Thoracic aorta (tissue), 2 donors: Measurements from ENCODE around the gene PHKA1. TPM values are rescaled to one million over a fixed set of nuclear protein-coding genes. Genes with fewer than 3 reads are reported as not detected.
"Not testable (repeated sequence)": the region's sequence is repeated elsewhere in the genome, so short reads cannot be mapped to it uniquely, and the experiment has no call there.

ENCODE experiments used
- ATAC-seq: fragments of 150-250 bp; one replicate; pipeline ENCODE4 v1.8.0; 2017; ENCODE audit warnings: low read depth; ENCODE audit not compliant: insufficient number of reproducible peaks, low FRiP score
- DNase-seq: peaks from one replicate; pipeline ENCODE4 v3.0.0-alpha.2; 2020; ENCODE audit warnings: low spot score
- H3K27ac ChIP-seq, 2 donors: fragments of 200-600 bp; sonication (generic); 1 replicate in 1 of 2; 2 replicates in 1 of 2; pipeline ENCODE4 v1.5.1; 2016; ENCODE audit warnings: mild to moderate bottlenecking in 2 of 2, moderate library complexity in 2 of 2
- H3K27me3 ChIP-seq: fragments of 200-600 bp; sonication (generic); replicated peaks from 2 replicates; pipeline ENCODE4 v1.6.0; 2016; ENCODE audit warnings: mild to moderate bottlenecking; ENCODE audit not compliant: insufficient read depth
- H3K36me3 ChIP-seq: fragments of 200-600 bp; sonication (generic); one replicate; pipeline ENCODE4 v1.5.1; 2016
- H3K4me1 ChIP-seq, 2 donors: fragments of 200-600 bp; sonication (generic); 1 replicate in 1 of 2; 2 replicates in 1 of 2; pipeline versions ENCODE4 v1.5.1 to v1.6.0; 2016; ENCODE audit warnings: low read depth in 2 of 2, mild to moderate bottlenecking in 1 of 2; ENCODE audit not compliant: control insufficient read depth in 1 of 2
- H3K4me3 ChIP-seq: fragments of 200-600 bp; sonication (generic); 2 replicates; pipeline ENCODE4 v1.5.1; 2016; ENCODE audit warnings: mild to moderate bottlenecking
- H3K9me3 ChIP-seq: fragments of 200-600 bp; sonication (generic); 2 replicates; pipeline ENCODE4 v1.5.1; 2016
- CTCF ChIP-seq: fragments of 200-600 bp; sonication (generic); IDR thresholded peaks from one replicate; pipeline ENCODE4 v1.5.1; 2019; ENCODE audit warnings: antibody characterized with exemption
- total RNA-seq, 2 donors: library from RNA; depleted of rRNA; stranded (reverse); fragments of >200 nt; gene quantifications; one replicate each; pipeline versions ENCODE4 v1.1.0 to v1.2.3, GENCODE V29; 2016

PHKA1 gene
- 10 to 100 TPM; 12.5 to 24.3 TPM for total RNA-seq

- peak; percentile 60 for ATAC-seq
- H3K4me3 ChIP-seq, result peak within 1 kb of the TSS; percentile 76
- DNase-seq, H3K9me3 ChIP-seq, H3K36me3 ChIP-seq, H3K4me1 ChIP-seq, H3K27me3 ChIP-seq: not testable (repeated sequence)
- peak within 1 kb of the TSS; percentile 86 to 88 for H3K27ac ChIP-seq
Observed at GRCh38 chrX:72713599-72714477, at the start of gene PHKA1. Gene PHKA1 (minus strand): TSS chrX:72714306. CDS start chrX:72713880, 426 bp downstream.

GRCh38 chrX:72760454-72760853 is 46.3 kb upstream of the PHKA1 start:
- H3K36me3 ChIP-seq, H3K4me1 ChIP-seq, H3K9me3 ChIP-seq, H3K27ac ChIP-seq, H3K27me3 ChIP-seq, DNase-seq, ATAC-seq, H3K4me3 ChIP-seq: not testable (repeated sequence)

- H3K4me1 ChIP-seq, ATAC-seq: not testable (repeated sequence)
Observed at GRCh38 chrX:72748545-72748944, 34.4 kb upstream of the PHKA1 start.

GRCh38 chrX:72745546-72745945 is 31.4 kb upstream of the PHKA1 start:
- not testable (repeated sequence) for H3K4me3 ChIP-seq, H3K27me3 ChIP-seq, H3K36me3 ChIP-seq, H3K4me1 ChIP-seq, H3K9me3 ChIP-seq, DNase-seq, ATAC-seq, H3K27ac ChIP-seq

More at GRCh38 chrX:72748545-72748944, 34.4 kb upstream of the PHKA1 start:
- not testable (repeated sequence) for H3K27me3 ChIP-seq, H3K4me3 ChIP-seq, H3K36me3 ChIP-seq, DNase-seq, H3K27ac ChIP-seq, H3K9me3 ChIP-seq

GRCh38 chrX:72735561-72735960 is 21.5 kb upstream of the PHKA1 start:
- no peak for TF ChIP-seq CTCF
- no peak for ATAC-seq

GRCh38 chrX:72733636-72734035 is 19.5 kb upstream of the PHKA1 start:
- H3K4me3 ChIP-seq, H3K9me3 ChIP-seq, H3K36me3 ChIP-seq, H3K27me3 ChIP-seq, ATAC-seq, DNase-seq, H3K4me1 ChIP-seq, H3K27ac ChIP-seq: not testable (repeated sequence)

More at GRCh38 chrX:72735561-72735960, 21.5 kb upstream of the PHKA1 start:
- H3K36me3 ChIP-seq, result no peaks in the 10 kb centered on the region
- H3K9me3 ChIP-seq, result no peaks in the 10 kb centered on the region
- no peaks in the 10 kb centered on the region for H3K27me3 ChIP-seq
- no peaks in the 10 kb centered on the region for H3K4me1 ChIP-seq
- no peak for DNase-seq
- no peak overlapping the region for H3K4me3 ChIP-seq
- H3K27ac ChIP-seq, result no peak overlapping the region

- TF ChIP-seq CTCF, result no peak
- Histone ChIP-seq H3K9me3 (no peaks in the 10 kb centered on the region), H3K27ac (peak overlapping the region in 1 of 2 donors; percentile 38), H3K4me1 (no peaks in the 10 kb centered on the region), H3K4me3 (no peak overlapping the region), H3K27me3 (no peaks in the 10 kb centered on the region), H3K36me3 (no peaks in the 10 kb centered on the region)
- no peak for DNase-seq
- ATAC-seq, result no peak
Observed at GRCh38 chrX:72727846-72728245, 13.7 kb upstream of the PHKA1 start.
